OCI-LY3 (cell line): ENCODE results near the gene CUBN.

ENCODE experiments used
- H2AFZ ChIP-seq: fragments of 200-600, 300-600 bp; shearing (Covaris generic); 2 replicates; pipeline ENCODE4 v1.6.0; 2014; ENCODE audit warnings: antibody characterized with exemption, low read depth, low read length
- H3K27ac ChIP-seq: fragments of 200-600, 300-600 bp; sonication (generic); 2 replicates; pipeline ENCODE4 v1.5.1; 2014; ENCODE audit warnings: mild to moderate bottlenecking, low read length, moderate library complexity, mixed read lengths
- H3K27me3 ChIP-seq: fragments of 200-600, 300-600 bp; sonication (generic); 2 replicates; pipeline ENCODE4 v1.6.1; 2014; ENCODE audit warnings: low read depth, low read length, mixed read lengths
- H3K36me3 ChIP-seq: fragments of 200-600, 300-600 bp; sonication (generic); replicated peaks from 2 replicates; pipeline ENCODE3; 2014; ENCODE audit warnings: low read depth, low read length, mixed read lengths
- H3K4me1 ChIP-seq: fragments of 300-600, 200-600 bp; sonication (generic); 2 replicates; pipeline ENCODE4 v1.6.1; 2014; ENCODE audit warnings: low read length, mixed read lengths
- H3K4me2 ChIP-seq: fragments of 200-600, 300-600 bp; sonication (generic); 2 replicates; pipeline ENCODE4 v1.6.1; 2014; ENCODE audit warnings: low read length, mixed read lengths
- H3K4me3 ChIP-seq: fragments of 300-600, 200-600 bp; sonication (generic); 2 replicates; pipeline ENCODE4 v1.5.1; 2014; ENCODE audit warnings: antibody characterized with exemption, mild to moderate bottlenecking, low read length, moderate library complexity
- H3K79me2 ChIP-seq: fragments of 300-600, 200-600 bp; shearing (Covaris generic); 2 replicates; pipeline ENCODE4 v1.6.1; 2014; ENCODE audit warnings: mild to moderate bottlenecking, low read length, mixed read lengths
- H3K9ac ChIP-seq: fragments of 300-600, 200-600 bp; shearing (Covaris generic); 2 replicates; pipeline ENCODE4 v1.6.0; 2014; ENCODE audit warnings: mild to moderate bottlenecking, low read length, moderate library complexity
- H3K9me3 ChIP-seq: fragments of 200-600, 300-600 bp; shearing (Covaris generic); 2 replicates; pipeline ENCODE4 v1.6.1; 2014; ENCODE audit warnings: low read length, mixed read lengths; ENCODE audit not compliant: insufficient read depth
- H4K20me1 ChIP-seq: fragments of 200-600, 300-600 bp; sonication (generic); 2 replicates; pipeline ENCODE4 v1.6.1; 2016; ENCODE audit warnings: low read length, mixed read lengths; ENCODE audit not compliant: insufficient read depth
- EZH2phosphoT487 ChIP-seq: fragments of 200-600 bp; shearing (Covaris generic); IDR thresholded peaks from 2 replicates; pipeline ENCODE4 v1.6.1; 2018; ENCODE audit warnings: antibody characterized with exemption, mixed run types, low read depth
- TF ChIP-seq, protein P1 (sequence below): fragments of 200-600, 300-600 bp; sonication (generic); IDR thresholded peaks from 2 replicates; pipeline ENCODE4 v1.5.1; 2014; ENCODE audit warnings: antibody characterized with exemption, low read length, low read depth

Gene CUBN

DNA sequence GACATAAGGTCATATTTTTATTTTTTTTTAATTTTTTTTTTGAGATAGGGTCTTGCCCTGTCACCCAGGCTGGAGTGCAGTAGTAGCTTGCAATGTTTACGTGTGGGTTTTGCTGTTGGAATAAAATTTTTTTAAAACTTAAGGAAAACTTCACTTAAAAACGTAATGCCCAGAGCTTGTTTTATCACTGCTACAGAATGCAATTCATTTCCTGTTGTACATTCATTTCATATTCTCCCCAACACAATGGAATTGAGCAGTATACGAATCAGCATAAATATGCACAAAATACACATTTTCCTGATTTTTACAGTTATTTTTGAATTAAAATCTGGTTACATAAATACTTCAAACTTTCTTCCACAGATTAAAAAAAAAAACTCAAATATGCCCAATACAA is 352.7 kb downstream of the CUBN start:
- Histone ChIP-seq H2AFZ (no peak overlapping the region), H3K27ac (no peak overlapping the region), H3K9me3 (no peaks in the 10 kb centered on the region), H3K9ac (no peak overlapping the region), H3K4me2 (no peak overlapping the region), H4K20me1 (no peaks in the 10 kb centered on the region), H3K79me2 (no peaks in the 10 kb centered on the region), H3K4me3 (no peak overlapping the region), H3K36me3 (no peaks in the 10 kb centered on the region), H3K4me1 (peaks cover 6% of the 10 kb centered on the region; the same call in 1 of the 2 replicates), H3K27me3 (no peaks in the 10 kb centered on the region)
- TF ChIP-seq, protein P1, sequence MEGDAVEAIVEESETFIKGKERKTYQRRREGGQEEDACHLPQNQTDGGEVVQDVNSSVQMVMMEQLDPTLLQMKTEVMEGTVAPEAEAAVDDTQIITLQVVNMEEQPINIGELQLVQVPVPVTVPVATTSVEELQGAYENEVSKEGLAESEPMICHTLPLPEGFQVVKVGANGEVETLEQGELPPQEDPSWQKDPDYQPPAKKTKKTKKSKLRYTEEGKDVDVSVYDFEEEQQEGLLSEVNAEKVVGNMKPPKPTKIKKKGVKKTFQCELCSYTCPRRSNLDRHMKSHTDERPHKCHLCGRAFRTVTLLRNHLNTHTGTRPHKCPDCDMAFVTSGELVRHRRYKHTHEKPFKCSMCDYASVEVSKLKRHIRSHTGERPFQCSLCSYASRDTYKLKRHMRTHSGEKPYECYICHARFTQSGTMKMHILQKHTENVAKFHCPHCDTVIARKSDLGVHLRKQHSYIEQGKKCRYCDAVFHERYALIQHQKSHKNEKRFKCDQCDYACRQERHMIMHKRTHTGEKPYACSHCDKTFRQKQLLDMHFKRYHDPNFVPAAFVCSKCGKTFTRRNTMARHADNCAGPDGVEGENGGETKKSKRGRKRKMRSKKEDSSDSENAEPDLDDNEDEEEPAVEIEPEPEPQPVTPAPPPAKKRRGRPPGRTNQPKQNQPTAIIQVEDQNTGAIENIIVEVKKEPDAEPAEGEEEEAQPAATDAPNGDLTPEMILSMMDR, result no peak
- TF ChIP-seq EZH2phosphoT487, result no peak
